IPS-18c (cell line): ENCODE results near the gene CEP83.
"Not testable (repeated sequence)": the region's sequence is repeated elsewhere in the genome, so short reads cannot be mapped to it uniquely, and the experiment has no call there.

Experiments used
- H3K4me3 ChIP-seq: 2 replicates; pipeline ENCODE4 v1.7.0; 2013; ENCODE audit warnings: low read depth, mild to moderate bottlenecking, low read length, moderate library complexity; ENCODE audit not compliant: insufficient read depth
- H3K9me3 ChIP-seq: one replicate; pipeline ENCODE4 v1.6.1; 2013; ENCODE audit warnings: mild to moderate bottlenecking, low read length, moderate library complexity; ENCODE audit not compliant: control insufficient read depth, insufficient read depth

The CEP83 gene

DNA sequence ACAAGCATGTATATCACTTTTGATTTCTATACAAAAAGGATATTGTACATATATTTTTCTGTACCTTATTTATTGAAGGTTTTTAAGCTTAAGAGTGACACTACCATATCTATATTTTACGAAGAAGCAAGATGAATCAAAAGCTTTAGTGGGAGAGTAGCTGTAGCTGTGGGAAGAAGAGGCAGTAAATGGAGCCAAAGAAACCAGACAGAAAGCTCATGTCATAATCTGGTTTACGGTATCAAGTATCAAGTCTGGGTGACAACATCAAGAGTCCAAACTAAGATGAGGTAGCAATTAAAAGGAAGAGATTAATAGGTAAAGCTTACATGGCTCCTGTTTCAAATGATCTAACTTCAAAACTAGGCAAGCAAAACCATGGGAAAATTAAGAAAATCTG, 54.8 kb downstream of the CEP83 start:
- no peaks in the 10 kb centered on the region for H3K9me3 ChIP-seq

DNA sequence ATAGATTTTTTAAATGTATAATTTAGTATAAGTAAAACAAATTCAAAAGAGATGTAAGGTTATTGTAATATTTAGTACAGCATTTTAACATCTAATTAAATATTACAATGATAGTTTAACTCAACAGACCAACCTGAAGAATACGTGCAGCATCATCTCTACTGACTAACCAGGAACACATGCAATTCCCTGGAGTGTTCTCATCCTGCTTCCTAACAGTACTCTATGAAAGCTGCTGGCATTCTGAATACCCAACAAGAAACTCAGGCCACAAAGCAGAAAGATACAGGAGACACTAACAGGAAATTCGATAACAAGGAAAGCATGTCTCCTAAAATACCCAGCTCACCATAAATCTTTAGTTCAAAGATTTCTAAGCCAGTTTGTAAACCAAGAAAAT, 58.3 kb downstream of the CEP83 start:
- Histone ChIP-seq H3K9me3 (peaks cover 3% of the 10 kb centered on the region), H3K4me3 (no peak overlapping the region)

More for the DNA sequence above, 54.8 kb downstream of the CEP83 start:
- no peak overlapping the region for H3K4me3 ChIP-seq

DNA sequence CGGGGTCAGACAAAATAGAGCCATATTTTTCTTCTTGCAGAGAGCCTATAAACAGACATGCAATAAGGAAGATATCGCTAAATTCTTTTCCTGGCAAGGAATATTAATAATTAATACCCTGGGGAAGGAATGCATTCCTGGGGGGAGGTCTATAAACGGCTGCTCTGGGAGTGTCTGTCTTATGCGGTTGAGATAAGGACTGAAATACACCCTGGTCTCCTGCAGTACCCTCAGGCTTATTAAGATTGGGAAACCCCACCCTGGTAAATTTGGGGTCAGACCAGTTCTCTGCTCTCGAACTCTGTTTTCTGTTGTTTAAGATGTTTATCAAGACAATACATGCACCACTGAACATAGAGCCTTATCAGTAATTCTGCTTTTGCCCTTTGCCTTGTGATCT, 61.0 kb downstream of the CEP83 start:
- H3K4me3 ChIP-seq, H3K9me3 ChIP-seq: not testable (repeated sequence)

DNA sequence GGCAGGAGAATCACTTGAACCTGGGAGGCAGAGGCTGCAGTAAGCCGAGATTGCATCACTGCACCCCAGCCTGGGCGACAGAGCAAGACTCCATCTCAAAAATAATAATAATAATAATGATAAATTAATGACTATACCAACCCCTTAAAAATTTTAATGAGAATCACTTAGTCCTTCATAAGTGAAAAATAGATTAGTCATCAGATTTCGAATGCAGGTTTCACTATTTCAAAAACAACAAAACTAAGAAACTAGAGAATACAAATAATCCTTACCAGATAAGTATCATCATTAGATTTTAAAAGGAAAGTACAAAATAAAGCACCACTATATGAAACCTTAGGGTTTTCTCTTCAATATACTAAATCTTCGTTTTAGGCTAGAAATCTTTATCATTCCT, 62.3 kb downstream of the CEP83 start:
- no peak overlapping the region for H3K4me3 ChIP-seq
- H3K9me3 ChIP-seq = peaks cover 3% of the 10 kb centered on the region

DNA sequence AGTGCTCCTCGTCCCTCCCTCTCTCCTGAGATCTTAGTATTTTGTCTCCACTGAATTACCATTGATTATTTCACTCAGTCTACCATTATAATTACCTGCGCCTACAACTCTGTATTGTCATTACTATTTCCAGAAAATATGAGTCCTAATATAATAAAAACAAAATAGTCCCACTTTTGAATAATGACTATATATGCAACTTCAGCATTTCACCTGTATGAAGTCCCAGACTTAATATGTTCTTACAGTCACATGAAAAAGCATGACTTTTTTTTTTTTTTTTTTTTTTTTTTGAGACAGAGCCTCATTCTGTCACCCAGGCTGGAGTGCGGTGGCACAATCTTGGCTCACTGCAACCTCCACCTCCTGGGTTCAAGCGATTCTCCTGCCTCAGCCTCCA, 63.7 kb downstream of the CEP83 start:
- H3K9me3 ChIP-seq, H3K4me3 ChIP-seq: not testable (repeated sequence)

DNA sequence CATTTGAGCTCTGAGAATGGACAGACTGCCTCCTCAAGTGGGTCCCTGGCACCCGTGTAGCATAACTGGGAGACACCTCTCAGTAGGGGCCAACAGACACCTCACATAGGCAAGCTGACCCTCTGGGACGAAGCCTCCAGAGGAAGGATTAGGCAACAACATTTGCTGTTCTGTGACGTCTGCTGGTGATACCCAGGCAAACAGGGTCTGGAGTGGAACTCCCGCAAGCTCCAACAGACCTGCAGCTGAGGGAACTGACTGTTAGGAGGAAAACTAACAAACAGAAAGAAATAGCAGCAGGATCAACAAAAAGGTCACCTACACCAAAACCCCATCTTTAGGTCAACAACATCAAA, 69.6 kb downstream of the CEP83 start:
- Histone ChIP-seq H3K4me3 (no peak overlapping the region), H3K9me3 (no peaks in the 10 kb centered on the region)

DNA sequence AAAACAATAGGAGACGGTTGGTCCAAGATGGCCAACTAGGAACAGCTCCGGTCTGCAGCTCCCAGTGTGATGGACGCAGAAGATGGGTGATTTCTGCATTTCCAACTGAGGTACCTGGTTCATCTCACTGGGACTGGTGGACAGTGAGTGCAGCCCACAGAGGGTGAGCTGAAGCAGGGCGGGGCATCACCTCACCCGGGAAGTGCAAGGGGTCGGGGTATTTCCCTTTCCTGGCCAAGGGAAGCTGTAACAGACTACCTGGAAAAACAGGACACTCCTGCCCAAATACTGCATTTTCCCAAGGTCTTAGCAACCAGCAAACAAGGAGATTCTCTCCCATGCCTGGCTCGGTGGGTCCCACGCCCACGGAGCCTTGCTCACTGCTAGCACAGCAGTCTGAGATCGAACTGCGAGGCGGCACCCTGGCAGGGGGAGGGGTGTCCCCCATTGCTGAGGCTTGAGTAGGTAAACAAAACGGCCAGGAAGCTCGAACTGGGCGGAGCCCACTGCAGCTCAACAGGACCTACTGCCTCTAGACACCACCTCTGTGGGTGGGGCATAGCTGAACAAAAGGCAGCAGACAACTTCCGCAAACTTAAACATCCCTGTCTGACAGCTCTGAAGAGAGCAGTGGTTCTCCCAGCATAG, 70.1 kb downstream of the CEP83 start:
- not testable (repeated sequence) for H3K9me3 ChIP-seq
- peak overlapping the region; percentile 40; the same call in 1 of the 2 replicates for H3K4me3 ChIP-seq

DNA sequence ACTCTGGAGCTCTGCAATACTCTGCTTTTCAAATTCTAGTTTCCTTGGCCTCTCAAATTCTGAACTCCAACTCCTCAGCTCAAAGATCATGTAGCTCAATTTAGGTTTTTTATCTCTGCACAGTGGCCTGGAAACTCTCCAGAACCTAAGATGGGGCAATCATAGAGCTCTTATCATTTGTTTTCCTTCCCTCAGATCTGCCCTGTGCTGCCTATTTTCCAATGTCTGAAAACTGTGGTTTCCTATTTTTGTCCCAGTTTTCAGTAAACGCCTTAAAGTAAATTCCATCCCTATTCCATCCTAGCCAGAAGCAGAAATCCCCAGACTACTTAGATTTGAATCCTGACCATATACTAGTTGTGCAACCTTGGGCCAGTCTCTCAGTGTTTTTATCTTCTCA, 73.2 kb downstream of the CEP83 start:
- H3K9me3 ChIP-seq = no peaks in the 10 kb centered on the region

DNA sequence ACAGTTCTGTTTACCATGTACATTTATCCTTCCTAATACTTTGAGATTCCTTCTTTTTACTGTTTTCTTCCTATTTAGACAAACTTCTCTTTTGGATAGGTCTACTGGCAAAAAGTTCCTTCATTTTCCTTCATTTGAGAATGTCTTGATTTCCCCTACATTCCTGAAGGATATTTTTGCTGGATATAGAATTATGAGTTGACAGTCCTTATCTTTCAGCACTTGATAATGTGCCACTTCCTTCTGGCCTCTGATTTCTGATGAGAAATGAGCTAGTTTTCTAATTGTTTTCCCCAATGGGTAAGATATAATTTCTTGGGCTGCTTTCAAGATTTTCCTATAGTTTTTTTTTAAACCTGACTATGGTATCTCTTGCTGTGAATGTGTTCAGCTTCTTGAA, 75.6 kb downstream of the CEP83 start:
- H3K4me3 ChIP-seq = no peak overlapping the region
- H3K9me3 ChIP-seq = no peaks in the 10 kb centered on the region

More for the DNA sequence above, 73.2 kb downstream of the CEP83 start:
- H3K4me3 ChIP-seq = no peak overlapping the region

DNA sequence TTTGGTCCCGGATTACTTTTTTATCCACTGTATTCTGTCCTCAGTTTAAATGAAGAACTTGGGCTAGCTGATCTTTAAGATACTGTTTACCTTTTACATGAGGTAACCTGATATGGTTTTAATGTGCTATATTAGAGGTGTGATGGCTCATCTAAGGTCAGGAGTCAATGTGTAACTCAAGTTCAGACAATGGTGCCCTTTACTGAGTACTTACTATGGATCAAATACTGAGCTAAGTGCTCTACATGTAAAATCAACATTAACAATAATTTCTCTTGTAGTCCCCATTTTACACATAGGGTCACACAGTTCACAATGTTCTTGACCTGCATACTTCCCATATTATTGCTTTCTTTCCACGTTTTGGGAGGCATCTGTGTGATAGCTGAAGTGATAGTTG, 79.2 kb downstream of the CEP83 start:
- Histone ChIP-seq H3K4me3 (no peak overlapping the region), H3K9me3 (no peaks in the 10 kb centered on the region)

DNA sequence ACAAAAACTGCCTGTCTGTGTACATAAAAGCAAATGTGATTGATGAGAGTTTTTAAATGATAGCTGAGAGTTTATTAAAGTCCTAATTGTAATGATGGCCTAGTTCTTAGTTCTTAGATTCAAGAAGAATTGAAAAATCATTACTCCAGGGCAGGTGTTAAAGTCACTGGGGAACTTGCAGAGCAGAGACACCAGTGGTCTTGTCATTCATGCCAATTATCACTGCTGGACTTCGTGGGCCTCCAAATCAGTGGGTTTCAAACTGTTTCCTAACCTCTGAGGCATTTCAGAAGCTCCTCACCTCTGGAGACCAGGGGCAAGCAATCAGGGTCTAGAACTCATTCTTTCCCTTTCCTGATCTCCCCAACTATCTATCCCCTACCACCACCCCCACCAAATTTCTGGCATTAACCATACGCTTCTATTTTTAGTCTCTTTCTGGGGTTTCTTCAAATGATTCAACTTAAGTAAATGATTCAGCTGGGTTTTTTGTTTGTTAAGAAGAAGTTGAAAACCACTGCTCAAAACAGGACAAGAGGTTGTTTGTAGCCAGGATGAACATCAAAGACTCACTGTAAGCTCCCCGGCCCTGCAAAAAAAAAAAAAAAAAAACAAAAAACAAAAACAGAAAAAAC, 80.1 kb downstream of the CEP83 start:
- Histone ChIP-seq H3K9me3 (no peaks in the 10 kb centered on the region), H3K4me3 (no peak overlapping the region)

DNA sequence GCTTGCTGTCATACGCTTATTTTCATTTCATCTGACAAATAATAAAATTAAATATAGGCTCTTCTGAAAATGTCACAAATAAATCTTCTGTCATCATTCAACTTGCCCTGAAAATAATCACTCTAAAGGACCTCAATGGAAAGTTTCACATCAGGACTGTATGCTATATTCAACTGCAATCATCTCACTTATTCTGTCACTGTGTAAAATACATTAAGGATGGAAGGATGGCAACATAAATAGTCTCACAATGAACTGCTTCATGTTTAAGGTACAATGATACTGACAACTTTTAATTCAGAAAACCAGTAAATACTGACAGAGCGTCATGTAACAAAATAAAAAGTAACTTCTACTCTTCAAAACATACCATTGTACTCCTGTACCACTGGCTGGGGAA, 82.1 kb downstream of the CEP83 start:
- Histone ChIP-seq H3K9me3 (no peaks in the 10 kb centered on the region), H3K4me3 (no peak overlapping the region)

DNA sequence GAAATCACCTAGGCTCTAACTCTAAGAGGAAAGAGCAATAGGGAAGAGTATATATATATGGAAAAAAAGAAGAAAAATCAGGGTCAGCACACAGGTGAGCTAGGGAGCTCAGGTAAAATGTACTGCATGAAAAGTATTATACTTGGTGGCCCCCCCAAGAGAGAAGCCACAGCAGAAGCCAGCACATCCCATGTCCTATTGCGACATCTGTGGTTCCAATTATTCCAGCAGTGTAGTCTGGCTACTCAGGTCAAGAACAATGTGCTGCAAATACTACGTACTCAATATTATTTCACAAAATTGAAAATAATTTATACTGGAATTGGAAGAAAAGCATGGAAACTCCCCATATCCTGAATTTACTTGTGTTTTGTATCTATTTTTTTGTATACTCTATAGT, 85.5 kb downstream of the CEP83 start:
- no peak overlapping the region for H3K4me3 ChIP-seq
- no peaks in the 10 kb centered on the region for H3K9me3 ChIP-seq

DNA sequence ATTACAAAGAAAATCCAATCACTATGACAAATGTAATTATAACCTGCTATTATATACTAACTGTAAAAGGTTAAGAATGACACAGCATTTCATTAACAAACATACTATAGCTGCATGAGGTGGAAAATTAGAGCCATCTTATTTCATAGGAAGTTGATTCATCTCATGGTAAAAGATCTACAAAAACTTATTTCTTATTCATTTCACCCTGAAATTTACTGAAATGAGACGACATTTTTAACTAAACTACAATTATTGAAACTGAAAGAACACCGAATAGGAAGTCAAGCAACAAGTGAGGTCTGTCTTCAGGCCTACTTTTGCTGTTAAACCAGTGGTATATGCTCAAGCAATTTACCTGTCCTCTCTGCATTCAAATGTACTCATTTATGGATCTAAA, 87.2 kb downstream of the CEP83 start:
- Histone ChIP-seq H3K4me3 (no peak overlapping the region), H3K9me3 (no peaks in the 10 kb centered on the region)

DNA sequence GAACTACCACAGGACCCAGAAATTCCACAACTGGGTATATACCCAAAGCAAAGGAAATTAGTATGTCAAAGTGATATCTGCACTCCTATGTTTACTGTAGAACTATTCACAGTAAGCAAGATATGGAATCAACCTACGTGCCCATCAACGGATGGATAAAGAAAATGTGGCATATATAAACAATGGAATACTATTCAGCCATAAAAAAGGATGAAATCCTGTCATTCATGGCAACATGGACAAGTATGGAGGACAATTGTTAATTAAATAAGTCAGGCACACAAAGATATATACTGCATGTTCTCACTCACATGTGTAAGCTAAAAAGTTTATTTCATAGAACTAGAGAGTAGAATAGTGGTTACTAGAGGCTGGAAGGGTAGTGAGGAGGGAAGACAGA, 97.0 kb downstream of the CEP83 start:
- H3K9me3 ChIP-seq = no peaks in the 10 kb centered on the region
- H3K4me3 ChIP-seq = no peak overlapping the region

DNA sequence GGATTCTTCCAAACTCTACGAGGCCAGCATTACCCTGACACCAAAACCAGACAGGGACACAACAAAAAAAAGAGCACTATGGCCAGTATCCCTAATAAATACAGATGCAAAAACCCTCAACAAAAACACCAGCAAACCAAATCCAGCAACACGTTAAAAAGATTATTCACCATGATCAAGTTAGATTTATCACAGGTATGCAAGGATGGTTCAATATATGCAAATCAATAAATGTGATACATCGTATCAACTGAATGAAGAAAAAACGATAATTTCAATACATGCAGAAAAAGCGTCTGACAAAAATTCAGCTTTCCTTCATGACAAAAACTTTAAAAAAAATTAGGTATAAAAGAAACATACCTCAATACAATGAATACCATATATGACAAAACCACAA, 99.9 kb downstream of the CEP83 start:
- H3K9me3 ChIP-seq = no peaks in the 10 kb centered on the region
- H3K4me3 ChIP-seq = no peak overlapping the region

DNA sequence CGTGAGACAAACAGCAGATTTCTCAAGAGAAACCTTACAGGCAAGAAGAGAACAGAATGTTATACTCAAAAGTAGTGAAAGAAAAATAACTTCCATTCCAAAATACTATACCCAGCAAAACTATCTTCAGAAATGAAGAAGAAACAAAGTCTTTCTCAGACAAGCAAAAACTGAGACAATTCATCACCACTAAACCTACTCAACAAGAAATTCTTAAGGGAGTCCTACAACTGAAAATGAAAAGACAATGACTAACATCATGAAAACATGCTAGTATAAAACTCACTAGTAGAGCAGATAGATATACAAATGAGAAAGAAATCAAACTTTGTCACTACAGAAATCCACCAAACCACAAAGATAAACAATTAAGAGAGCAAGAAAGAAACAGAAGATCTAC, 106.5 kb downstream of the CEP83 start:
- no peaks in the 10 kb centered on the region for H3K9me3 ChIP-seq
- no peak overlapping the region for H3K4me3 ChIP-seq

DNA sequence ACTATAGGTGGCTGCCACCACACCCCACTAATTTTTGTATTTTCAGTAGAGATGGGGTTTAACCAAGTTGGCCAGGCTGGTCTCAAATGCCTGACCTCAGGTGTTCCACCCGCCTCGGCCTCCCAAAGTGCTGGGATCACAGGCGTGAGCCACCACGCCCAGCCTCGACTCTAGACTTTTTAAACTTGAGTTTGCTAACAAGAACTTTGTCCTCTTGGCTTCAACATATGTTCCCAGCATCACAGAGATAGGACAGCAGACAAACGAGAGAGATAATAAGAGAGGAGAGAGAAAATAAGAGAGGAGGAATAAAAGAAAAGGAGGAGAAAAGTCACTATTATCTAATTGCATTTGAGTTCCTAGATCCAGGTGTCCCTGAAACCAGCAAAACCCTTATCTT, 119.1 kb downstream of the CEP83 start:
- H3K4me3 ChIP-seq = no peak overlapping the region
- H3K9me3 ChIP-seq = no peaks in the 10 kb centered on the region
